Measurements from ENCODE around the gene IRAK2.

The IRAK2 gene

GRCh38 chr3:10149226-10149625, 15.5 kb upstream of the IRAK2 start:
- Histone ChIP-seq H3K79me2 (ENCODE audit: insufficient read depth, low read length) (peaks cover 44% of the 10 kb centered on the region), H3K9me2 (replicated peaks; ENCODE audit: low read depth, low read length) (no peaks in the 10 kb centered on the region), H3F3A (ENCODE audit: low read depth) (no peaks in the 10 kb centered on the region), H3K4me1 (ENCODE audit: insufficient read depth, low read length, poor library complexity, severe bottlenecking) (peaks cover 17% of the 10 kb centered on the region), H3K27me3 (ENCODE audit: insufficient read depth, low read length, poor library complexity, severe bottlenecking) (no peaks in the 10 kb centered on the region), H4K20me1 (ENCODE audit: insufficient read depth, low read length, poor library complexity, severe bottlenecking) (peaks cover 24% of the 10 kb centered on the region), H3K4me2 (ENCODE audit: low read depth, low read length, poor library complexity, severe bottlenecking) (no peak overlapping the region), H3K9me3 (ENCODE audit: insufficient read depth, low read depth, low read length) (no peaks in the 10 kb centered on the region), H2AFZ (ENCODE audit: low read length) (no peak overlapping the region), H3K9ac (ENCODE audit: low read depth, low read length, poor library complexity, severe bottlenecking) (no peak overlapping the region), H3K4me3 (ENCODE audit: low read length, poor library complexity, severe bottlenecking) (no peak overlapping the region), H3K36me3 (ENCODE audit: insufficient read depth, low read length) (peaks cover 32% of the 10 kb centered on the region)
- TF ChIP-seq EZH2phosphoT487 (IDR thresholded peaks at IDR 0.05; ENCODE audit: borderline replicate concordance) = no peak
- TF ChIP-seq, protein P1, sequence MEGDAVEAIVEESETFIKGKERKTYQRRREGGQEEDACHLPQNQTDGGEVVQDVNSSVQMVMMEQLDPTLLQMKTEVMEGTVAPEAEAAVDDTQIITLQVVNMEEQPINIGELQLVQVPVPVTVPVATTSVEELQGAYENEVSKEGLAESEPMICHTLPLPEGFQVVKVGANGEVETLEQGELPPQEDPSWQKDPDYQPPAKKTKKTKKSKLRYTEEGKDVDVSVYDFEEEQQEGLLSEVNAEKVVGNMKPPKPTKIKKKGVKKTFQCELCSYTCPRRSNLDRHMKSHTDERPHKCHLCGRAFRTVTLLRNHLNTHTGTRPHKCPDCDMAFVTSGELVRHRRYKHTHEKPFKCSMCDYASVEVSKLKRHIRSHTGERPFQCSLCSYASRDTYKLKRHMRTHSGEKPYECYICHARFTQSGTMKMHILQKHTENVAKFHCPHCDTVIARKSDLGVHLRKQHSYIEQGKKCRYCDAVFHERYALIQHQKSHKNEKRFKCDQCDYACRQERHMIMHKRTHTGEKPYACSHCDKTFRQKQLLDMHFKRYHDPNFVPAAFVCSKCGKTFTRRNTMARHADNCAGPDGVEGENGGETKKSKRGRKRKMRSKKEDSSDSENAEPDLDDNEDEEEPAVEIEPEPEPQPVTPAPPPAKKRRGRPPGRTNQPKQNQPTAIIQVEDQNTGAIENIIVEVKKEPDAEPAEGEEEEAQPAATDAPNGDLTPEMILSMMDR (conservative IDR thresholded peaks at IDR 0.05; ENCODE audit: low read length) = no peak

DNA sequence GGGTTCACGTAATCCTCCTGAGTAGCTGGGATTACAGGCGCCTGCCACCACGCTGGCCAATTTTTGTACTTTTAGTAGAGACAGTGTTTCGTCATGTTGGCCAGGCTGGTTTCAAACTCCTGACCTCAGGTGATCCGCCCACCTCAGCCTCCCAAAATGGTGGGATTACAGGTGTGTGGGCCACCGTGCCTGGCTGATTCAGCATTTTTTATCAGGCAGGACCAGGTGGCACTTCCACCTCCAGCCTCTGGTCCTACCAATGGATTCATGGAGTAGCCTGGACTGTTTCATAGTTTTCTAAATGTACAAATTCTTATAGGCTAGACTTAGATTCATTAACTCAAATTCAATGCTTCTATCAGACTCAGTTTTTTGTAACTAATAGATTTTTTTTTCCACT, 13.7 kb upstream of the IRAK2 start:
- TF ChIP-seq, protein P1 (conservative IDR thresholded peaks at IDR 0.05; ENCODE audit: low read length) = no peak
- TF ChIP-seq EZH2phosphoT487 (IDR thresholded peaks at IDR 0.05; ENCODE audit: borderline replicate concordance) = no peak
- no peaks in the 10 kb centered on the region for H3K27me3 ChIP-seq (ENCODE audit: insufficient read depth, low read length, poor library complexity, severe bottlenecking)
- H3K36me3 ChIP-seq (ENCODE audit: insufficient read depth, low read length) = peaks cover 32% of the 10 kb centered on the region
- no peaks in the 10 kb centered on the region for H3F3A ChIP-seq (ENCODE audit: low read depth)
- H3K4me2 ChIP-seq (ENCODE audit: low read depth, low read length, poor library complexity, severe bottlenecking) = no peak overlapping the region
- peaks cover 10% of the 10 kb centered on the region for H3K4me1 ChIP-seq (ENCODE audit: insufficient read depth, low read length, poor library complexity, severe bottlenecking)
- H3K9me2 ChIP-seq (replicated peaks; ENCODE audit: low read depth, low read length) = no peaks in the 10 kb centered on the region
- no peak overlapping the region for H3K9ac ChIP-seq (ENCODE audit: low read depth, low read length, poor library complexity, severe bottlenecking)
- peaks cover 10% of the 10 kb centered on the region for H4K20me1 ChIP-seq (ENCODE audit: insufficient read depth, low read length, poor library complexity, severe bottlenecking)
- H2AFZ ChIP-seq (ENCODE audit: low read length) = no peak overlapping the region
- H3K9me3 ChIP-seq (ENCODE audit: insufficient read depth, low read depth, low read length) = no peaks in the 10 kb centered on the region
- H3K4me3 ChIP-seq (ENCODE audit: low read length, poor library complexity, severe bottlenecking) = no peak overlapping the region
- peaks cover 26% of the 10 kb centered on the region for H3K79me2 ChIP-seq (ENCODE audit: insufficient read depth, low read length)

- H3K9me3 ChIP-seq (ENCODE audit: insufficient read depth, low read depth, low read length) = no peaks in the 10 kb centered on the region
- no peaks in the 10 kb centered on the region for H3K27me3 ChIP-seq (ENCODE audit: insufficient read depth, low read length, poor library complexity, severe bottlenecking)
- H4K20me1 ChIP-seq (ENCODE audit: insufficient read depth, low read length, poor library complexity, severe bottlenecking) = no peaks in the 10 kb centered on the region
- H3K4me3 ChIP-seq (ENCODE audit: low read length, poor library complexity, severe bottlenecking) = no peak overlapping the region
- no peak overlapping the region for H3K9ac ChIP-seq (ENCODE audit: low read depth, low read length, poor library complexity, severe bottlenecking)
- no peak for TF ChIP-seq EZH2phosphoT487 (IDR thresholded peaks at IDR 0.05; ENCODE audit: borderline replicate concordance)
- TF ChIP-seq, protein P1 (conservative IDR thresholded peaks at IDR 0.05; ENCODE audit: low read length) = no peak
- no peak overlapping the region for H3K4me2 ChIP-seq (ENCODE audit: low read depth, low read length, poor library complexity, severe bottlenecking)
- H3K9me2 ChIP-seq (replicated peaks; ENCODE audit: low read depth, low read length) = no peaks in the 10 kb centered on the region
- H3K79me2 ChIP-seq (ENCODE audit: insufficient read depth, low read length) = no peaks in the 10 kb centered on the region
- H3F3A ChIP-seq (ENCODE audit: low read depth) = no peaks in the 10 kb centered on the region
- no peaks in the 10 kb centered on the region for H3K4me1 ChIP-seq (ENCODE audit: insufficient read depth, low read length, poor library complexity, severe bottlenecking)
- peaks cover 27% of the 10 kb centered on the region for H3K36me3 ChIP-seq (ENCODE audit: insufficient read depth, low read length)
- H2AFZ ChIP-seq (ENCODE audit: low read length) = no peak overlapping the region
These were observed 10.2 kb upstream of the IRAK2 start for GRCh38 chr3:10154335-10155122.
